ENCODE results near the gene GPR162.

- TF ChIP-seq CTCF (IDR thresholded peaks at IDR 0.05), result no peak
- no peak for TF ChIP-seq POLR2A (IDR thresholded peaks at IDR 0.05)
Measured at GRCh38 chr12:6843118-6843902, 21.7 kb downstream of the GPR162 start.

Data from esophagus squamous epithelium (tissue), 4 donors.